CD4-positive, alpha-beta T cell (primary cell): Measurements from ENCODE around the gene MPPED1. TPM values are rescaled to one million over a fixed set of nuclear protein-coding genes. Genes with fewer than 3 reads are reported as not detected.

Source experiments
- ATAC-seq: fragments of 200-7000 bp; cut with Tn5 transposase; one replicate; pipeline ENCODE4 v1.10.0; 2022; ENCODE audit warnings: mild to moderate bottlenecking; ENCODE audit not compliant: poor library complexity
- CTCF ChIA-PET: fragments of 350-600 bp; sonication (Branson Sonifier 250); formaldehyde crosslinking; loops from one replicate; lab custom pipeline; 2021; ENCODE audit warnings: antibody characterized with exemption, inconsistent platforms; lab: Charles Lee
- POLR2A ChIA-PET: fragments of 350-600 bp; sonication (Branson Sonifier 250); formaldehyde crosslinking; loops from one replicate; lab custom pipeline; 2021; ENCODE audit warnings: antibody characterized with exemption, inconsistent platforms; lab: Charles Lee
- DNase-seq, 14 experiments: peaks; one replicate each; pipeline ENCODE4 v3.0.0-alpha.2; 2013 to 2020; ENCODE audit warnings: mixed read lengths in 2 of 14
- H3K27ac ChIP-seq, 2 donors: one replicate each; pipeline versions ENCODE4 v1.5.1 to v1.7.0; 2013; ENCODE audit warnings: low read length in 2 of 2, low read depth in 1 of 2, mild to moderate bottlenecking in 1 of 2
- H3K27me3 ChIP-seq, 2 experiments: 1 replicate in 1 of 2; 2 replicates in 1 of 2; pipeline versions ENCODE4 v1.6.1 to v1.7.0; 2013; ENCODE audit warnings: low read length in 2 of 2, control low read depth in 1 of 2, mild to moderate bottlenecking in 1 of 2, moderate library complexity in 1 of 2; ENCODE audit not compliant: insufficient read depth in 2 of 2, control insufficient read depth in 1 of 2
- H3K36me3 ChIP-seq: one replicate; pipeline ENCODE4 v1.6.1; 2013; ENCODE audit warnings: low read length, control low read depth; ENCODE audit not compliant: insufficient read depth
- H3K4me1 ChIP-seq: one replicate; pipeline ENCODE4 v1.6.1; 2013; ENCODE audit warnings: low read length, control low read depth; ENCODE audit not compliant: insufficient read depth
- H3K4me3 ChIP-seq: one replicate; pipeline ENCODE4 v1.5.1; 2013; ENCODE audit warnings: mild to moderate bottlenecking, low read length, moderate library complexity
- H3K9me3 ChIP-seq, 2 experiments: 1 replicate in 1 of 2; 2 replicates in 1 of 2; pipeline versions ENCODE4 v1.6.1 to v1.7.0; 2013; ENCODE audit warnings: low read length in 2 of 2, mild to moderate bottlenecking in 2 of 2, control low read depth in 1 of 2, moderate library complexity in 1 of 2; ENCODE audit not compliant: control insufficient read depth in 1 of 2, insufficient read depth in 1 of 2
- H3K27ac Mint-ChIP-seq: one replicate; pipeline ENCODE4 v1.8.0; 2020; ENCODE audit warnings: mixed read lengths
- H3K27me3 Mint-ChIP-seq: one replicate; pipeline ENCODE4 v1.8.0; 2021; ENCODE audit warnings: mixed read lengths
- H3K36me3 Mint-ChIP-seq: one replicate; pipeline ENCODE4 v1.8.0; 2021; ENCODE audit warnings: low read depth, mixed read lengths
- H3K4me1 Mint-ChIP-seq: one replicate; pipeline ENCODE4 v1.8.0; 2021; ENCODE audit warnings: low read depth, mixed read lengths
- H3K4me3 Mint-ChIP-seq: one replicate; pipeline ENCODE4 v1.8.0; 2020; ENCODE audit warnings: mild to moderate bottlenecking, mixed read lengths
- H3K9me3 Mint-ChIP-seq: one replicate; pipeline ENCODE4 v1.8.0; 2020; ENCODE audit warnings: mixed read lengths
- CTCF ChIP-seq: fragments of 200-600 bp; IDR thresholded peaks from one replicate; pipeline ENCODE4 v1.8.0; 2022; ENCODE audit warnings: antibody characterized with exemption, mild to moderate bottlenecking
- intact Hi-C, 2 experiments: fragments of 100-400 bp; cut with DNase I in 1 of 2; cut with micrococcal nuclease in 1 of 2; formaldehyde crosslinking; loops; one replicate each; pipeline versions ENCODE4 v1.15.1 to v1.9.0; 2023 to 2025; cut with DNase I, micrococcal nuclease
- total RNA-seq, 174 experiments: library from RNA in 2 of 174; stranded (reverse) in 2 of 174; gene quantifications; one replicate each; pipeline ENCODE4 v1.2.3 and lab custom pipeline; 2021 to 2026

MPPED1 gene
- total RNA-seq, 2 experiments from 2014 or later = not detected

- ChIA-PET POLR2A (no interaction called here), CTCF (no interaction called here)
- Histone ChIP-seq H3K36me3 (no peaks in the 10 kb centered on the region), H3K4me1 (peaks cover 15% of the 10 kb centered on the region), H3K4me3 (no peak overlapping the region), H3K9me3 (no peaks in the 10 kb centered on the region), H3K27ac (no peak overlapping the region), H3K27me3 (peaks cover 13 to 14% of the 10 kb centered on the region in 2 experiments)
- Mint-ChIP-seq H3K4me3 (no peak overlapping the region), H3K4me1 (peaks cover 4% of the 10 kb centered on the region), H3K27me3 (peaks cover 28% of the 10 kb centered on the region), H3K36me3 (no peaks in the 10 kb centered on the region), H3K27ac (no peak overlapping the region), H3K9me3 (no peaks in the 10 kb centered on the region)
- DNase-seq (no peak), ATAC-seq (no peak)
- intact Hi-C loops = loop anchor here (2.0 to 5.0 kb wide), 3 partner anchors 117 to 1238 kb away; no protein-coding TSS in a partner anchor
- no peak for TF ChIP-seq CTCF
These were observed 22.5 kb upstream of the MPPED1 start for GRCh38 chr22:43389227-43389836.

- H3K4me1 ChIP-seq = peaks cover 15% of the 10 kb centered on the region
- intact Hi-C loops = no loop called here
- ChIA-PET CTCF (no interaction called here), POLR2A (no interaction called here)
- no peak overlapping the region for H3K4me3 Mint-ChIP-seq
- H3K9me3 Mint-ChIP-seq = no peaks in the 10 kb centered on the region
- DNase-seq (no peak), ATAC-seq (no peak)
- peaks cover 21% of the 10 kb centered on the region for H3K27me3 Mint-ChIP-seq
- no peak overlapping the region for H3K27ac Mint-ChIP-seq
- peaks cover 13 to 14% of the 10 kb centered on the region in 2 experiments for H3K27me3 ChIP-seq
- H3K27ac ChIP-seq = no peak overlapping the region
- no peak overlapping the region for H3K4me3 ChIP-seq
- no peaks in the 10 kb centered on the region for H3K9me3 ChIP-seq
- H3K36me3 Mint-ChIP-seq = no peaks in the 10 kb centered on the region
- no peak for TF ChIP-seq CTCF
- H3K4me1 Mint-ChIP-seq = peaks cover 4% of the 10 kb centered on the region
- H3K36me3 ChIP-seq = no peaks in the 10 kb centered on the region
These were observed 21.6 kb upstream of the MPPED1 start for GRCh38 chr22:43390166-43390565.

- ATAC-seq (no peak), DNase-seq (no peak)
- Histone ChIP-seq H3K9me3 (no peaks in the 10 kb centered on the region), H3K4me3 (no peak overlapping the region), H3K27ac (no peak overlapping the region), H3K4me1 (peaks cover 11% of the 10 kb centered on the region), H3K27me3 (peaks cover 13 to 14% of the 10 kb centered on the region in 2 experiments), H3K36me3 (no peaks in the 10 kb centered on the region)
- Mint-ChIP-seq H3K36me3 (no peaks in the 10 kb centered on the region), H3K4me1 (peaks cover 1% of the 10 kb centered on the region), H3K27ac (no peak overlapping the region), H3K4me3 (no peak overlapping the region), H3K9me3 (no peaks in the 10 kb centered on the region), H3K27me3 (peaks cover 17% of the 10 kb centered on the region)
- ChIA-PET POLR2A (no interaction called here), CTCF (no interaction called here)
- intact Hi-C loops = no loop called here
- TF ChIP-seq CTCF = no peak
These were observed 20.9 kb upstream of the MPPED1 start for GRCh38 chr22:43390872-43391271.
